ENCODE data around the gene UNC5C. TPM values are rescaled to one million over a fixed set of nuclear protein-coding genes. Genes with fewer than 3 reads are reported as not detected.

UNC5C gene
- total and polyA plus RNA-seq, 2 of the 4 experiments (the other 2 are of a cell fraction) = under 0.01 TPM

DNA sequence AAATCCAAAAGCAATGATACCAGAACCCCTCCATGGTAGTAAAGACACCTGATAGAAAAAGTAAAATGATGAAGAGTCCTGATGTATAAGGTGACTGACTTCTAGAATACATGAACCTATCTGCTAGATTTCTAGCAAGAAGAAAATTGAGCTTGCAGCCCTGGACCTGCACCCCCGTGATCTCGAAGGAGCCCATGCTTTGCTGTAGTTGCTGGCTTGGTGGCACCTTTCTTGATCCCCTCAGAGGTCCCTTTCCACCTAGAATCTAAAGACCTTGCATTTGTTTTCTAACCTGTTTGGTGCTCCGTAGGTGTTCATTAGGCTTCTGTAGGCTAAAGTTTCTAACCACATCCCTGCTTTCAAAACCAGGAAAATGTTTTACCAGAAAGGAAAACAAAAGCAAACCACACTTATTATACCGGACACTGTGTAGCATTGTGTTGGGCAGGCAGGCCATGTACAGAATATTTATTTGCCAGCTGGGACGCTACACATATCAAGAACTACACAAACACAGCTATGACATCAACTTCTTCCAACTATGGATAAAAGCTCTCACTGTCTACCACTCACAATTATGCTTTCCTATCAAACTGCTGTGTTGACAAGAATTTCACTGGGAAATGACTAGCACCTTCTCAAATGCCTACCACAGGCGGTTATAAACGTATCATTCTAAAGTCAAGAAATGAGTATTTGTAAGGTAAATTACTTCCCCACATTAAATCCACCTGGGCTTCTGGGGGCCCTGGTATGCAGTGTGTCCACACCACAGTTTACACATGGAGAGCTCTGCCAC lies 316.2 kb downstream of the UNC5C start:
- Histone ChIP-seq H2BK20ac (ENCODE audit: low read depth, low read length) (no peak overlapping the region), H3K4me3 (ENCODE audit: insufficient read depth, low read depth, low read length) (no peak overlapping the region), H3K4me1 (ENCODE audit: control insufficient read depth, insufficient read depth, low read length) (no peaks in the 10 kb centered on the region), H3K14ac (replicated peaks; ENCODE audit: low read depth, low read length) (no peak overlapping the region), H2AK9ac (replicated peaks; ENCODE audit: low read depth, low read length, poor library complexity) (no peak overlapping the region), H3K27ac (ENCODE audit: insufficient read depth, low read length) (no peak overlapping the region), H2AK5ac (ENCODE audit: low read depth, low read length) (no peak overlapping the region), H4K20me1 (ENCODE audit: insufficient read depth, low read length) (no peaks in the 10 kb centered on the region), H3K18ac (ENCODE audit: low read depth, low read length) (no peak overlapping the region), H3K56ac (ENCODE audit: extremely low read depth, insufficient read depth, low read length) (no peak overlapping the region), H3K4ac (ENCODE audit: low read depth, low read length) (no peak overlapping the region), H3K4me2 (ENCODE audit: low read depth, low read length) (no peak overlapping the region), H4K5ac (ENCODE audit: low read depth, low read length) (no peak overlapping the region), H3K9ac (ENCODE audit: low read depth, low read length) (no peak overlapping the region), H4K8ac (ENCODE audit: low read depth in 2 of 2, low read length in 2 of 2) (no peak overlapping the region), H3K36me3 (ENCODE audit: control insufficient read depth, insufficient read depth, low read length) (no peaks in the 10 kb centered on the region), H2AFZ (replicated peaks; ENCODE audit: low read length, poor library complexity) (no peak overlapping the region), H3K27me3 (ENCODE audit: control insufficient read depth, insufficient read depth, low read length) (no peaks in the 10 kb centered on the region), H2BK15ac (ENCODE audit: low read depth, low read length) (no peak overlapping the region), H4K91ac (ENCODE audit: insufficient read depth, low read depth, low read length) (no peak overlapping the region), H2BK120ac (ENCODE audit: low read depth, low read length) (no peak overlapping the region), H3K9me1 (ENCODE audit: insufficient read depth, low read length) (no peaks in the 10 kb centered on the region), H2BK5ac (ENCODE audit: low read depth, low read length, poor library complexity, severe bottlenecking) (no peak overlapping the region), H3K23ac (ENCODE audit: low read depth, low read length) (no peak overlapping the region), H3K9me3 (ENCODE audit: control insufficient read depth, insufficient read depth, low read length) (no peaks in the 10 kb centered on the region), H3K79me1 (ENCODE audit: low read depth in 1 of 2, low read length in 2 of 2) (no peaks in the 10 kb centered on the region)
- DNase-seq (no peak), ATAC-seq (ENCODE audit: low read depth) (no peak)
- BruUV-seq (replicated peaks) = no TSS peak
- CTCF ChIA-PET = interaction anchor here (1.4 kb wide), 1 partner anchor 11 kb away, joined by 4 read pairs; no protein-coding TSS in a partner anchor
- dilution Hi-C loops (cut with HindIII; ENCODE audit: low sequenced_read_pairs, unreplicated experiment) = no loop called here
- TF ChIP-seq FOS (IDR thresholded peaks at IDR 0.05; ENCODE audit: low read depth, low read length) = no peak
- TF ChIP-seq RCOR1 (IDR thresholded peaks at IDR 0.05; ENCODE audit: insufficient replicate concordance, low read length) = no peak
- TF ChIP-seq, protein P1, sequence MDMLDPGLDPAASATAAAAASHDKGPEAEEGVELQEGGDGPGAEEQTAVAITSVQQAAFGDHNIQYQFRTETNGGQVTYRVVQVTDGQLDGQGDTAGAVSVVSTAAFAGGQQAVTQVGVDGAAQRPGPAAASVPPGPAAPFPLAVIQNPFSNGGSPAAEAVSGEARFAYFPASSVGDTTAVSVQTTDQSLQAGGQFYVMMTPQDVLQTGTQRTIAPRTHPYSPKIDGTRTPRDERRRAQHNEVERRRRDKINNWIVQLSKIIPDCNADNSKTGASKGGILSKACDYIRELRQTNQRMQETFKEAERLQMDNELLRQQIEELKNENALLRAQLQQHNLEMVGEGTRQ (IDR thresholded peaks at IDR 0.05; ENCODE audit: low read depth, low read length) = no peak
- TF ChIP-seq MAFK (IDR thresholded peaks at IDR 0.05; ENCODE audit: low read depth, low read length) = no peak
- TF ChIP-seq RAD21 (IDR thresholded peaks at IDR 0.05; ENCODE audit: low read length) = no peak
- TF ChIP-seq, protein P2, sequence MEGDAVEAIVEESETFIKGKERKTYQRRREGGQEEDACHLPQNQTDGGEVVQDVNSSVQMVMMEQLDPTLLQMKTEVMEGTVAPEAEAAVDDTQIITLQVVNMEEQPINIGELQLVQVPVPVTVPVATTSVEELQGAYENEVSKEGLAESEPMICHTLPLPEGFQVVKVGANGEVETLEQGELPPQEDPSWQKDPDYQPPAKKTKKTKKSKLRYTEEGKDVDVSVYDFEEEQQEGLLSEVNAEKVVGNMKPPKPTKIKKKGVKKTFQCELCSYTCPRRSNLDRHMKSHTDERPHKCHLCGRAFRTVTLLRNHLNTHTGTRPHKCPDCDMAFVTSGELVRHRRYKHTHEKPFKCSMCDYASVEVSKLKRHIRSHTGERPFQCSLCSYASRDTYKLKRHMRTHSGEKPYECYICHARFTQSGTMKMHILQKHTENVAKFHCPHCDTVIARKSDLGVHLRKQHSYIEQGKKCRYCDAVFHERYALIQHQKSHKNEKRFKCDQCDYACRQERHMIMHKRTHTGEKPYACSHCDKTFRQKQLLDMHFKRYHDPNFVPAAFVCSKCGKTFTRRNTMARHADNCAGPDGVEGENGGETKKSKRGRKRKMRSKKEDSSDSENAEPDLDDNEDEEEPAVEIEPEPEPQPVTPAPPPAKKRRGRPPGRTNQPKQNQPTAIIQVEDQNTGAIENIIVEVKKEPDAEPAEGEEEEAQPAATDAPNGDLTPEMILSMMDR (conservative IDR thresholded peaks at IDR 0.05; ENCODE audit: low read depth, low read length) = no peak
- no peak for TF ChIP-seq CHD1 (IDR thresholded peaks at IDR 0.05; ENCODE audit: low read depth, low read length)
- TF ChIP-seq, protein P3, sequence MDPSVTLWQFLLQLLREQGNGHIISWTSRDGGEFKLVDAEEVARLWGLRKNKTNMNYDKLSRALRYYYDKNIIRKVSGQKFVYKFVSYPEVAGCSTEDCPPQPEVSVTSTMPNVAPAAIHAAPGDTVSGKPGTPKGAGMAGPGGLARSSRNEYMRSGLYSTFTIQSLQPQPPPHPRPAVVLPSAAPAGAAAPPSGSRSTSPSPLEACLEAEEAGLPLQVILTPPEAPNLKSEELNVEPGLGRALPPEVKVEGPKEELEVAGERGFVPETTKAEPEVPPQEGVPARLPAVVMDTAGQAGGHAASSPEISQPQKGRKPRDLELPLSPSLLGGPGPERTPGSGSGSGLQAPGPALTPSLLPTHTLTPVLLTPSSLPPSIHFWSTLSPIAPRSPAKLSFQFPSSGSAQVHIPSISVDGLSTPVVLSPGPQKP (IDR thresholded peaks at IDR 0.05; ENCODE audit: borderline replicate concordance, low read depth, low read length) = no peak
- no peak for TF ChIP-seq BHLHE40 (IDR thresholded peaks at IDR 0.05; ENCODE audit: low read depth, low read length)
- no peak for TF ChIP-seq POLR2A (IDR thresholded peaks at IDR 0.05; ENCODE audit: low read depth, low read length)
- TF ChIP-seq NFE2L2 (IDR thresholded peaks at IDR 0.05; ENCODE audit: low read depth, low read length) = no peak
- TF ChIP-seq MAZ (IDR thresholded peaks at IDR 0.05; ENCODE audit: borderline replicate concordance, low read depth, low read length) = no peak
- TF ChIP-seq RFX5 (IDR thresholded peaks at IDR 0.05; ENCODE audit: low read depth, low read length) = no peak
- no peak for TF ChIP-seq SMC3 (IDR thresholded peaks at IDR 0.05; ENCODE audit: low read depth, low read length)
- POLR2A ChIA-PET (ENCODE audit: unreplicated experiment) = no interaction called here
- 100% methylated on average over 1 of the region's 7 CpGs; no CpG with 5 or more reads in 1 of the 2 experiments for WGBS, 2 experiments (ENCODE audit: extremely low coverage in 2 of 2, insufficient read length in 1 of 2)
- in situ Hi-C loops (cut with MboI; ENCODE audit: low sequenced_read_pairs) = no loop called here
- intact Hi-C loops (cut with micrococcal nuclease) = no loop called here
